ENCODE data around the gene VIP. TPM values are rescaled to one million over a fixed set of nuclear protein-coding genes. Genes with fewer than 3 reads are reported as not detected.

The VIP gene
- polyA plus RNA-seq, 2 of the 4 experiments (the other 2 are of a cell fraction), result 0.31 TPM; not detected in 1

DNA sequence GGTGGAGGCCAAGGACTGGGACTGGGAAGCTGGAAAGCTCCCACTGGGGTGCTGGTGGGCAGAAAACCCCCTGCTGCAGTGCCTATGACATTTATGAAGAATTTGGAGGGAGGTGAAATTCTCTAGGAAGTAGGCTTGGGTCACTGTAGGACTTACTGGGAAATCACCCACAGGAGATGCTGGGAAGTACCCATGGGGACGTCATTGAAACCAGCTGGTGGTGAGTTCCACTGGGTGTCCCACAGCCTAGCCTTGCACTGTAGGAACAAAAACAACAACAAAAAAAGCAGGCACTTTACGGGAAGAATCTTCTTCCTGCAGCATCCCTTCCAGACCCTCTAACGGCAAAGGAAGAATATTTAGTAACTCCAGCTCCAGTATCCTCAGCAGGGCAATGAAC, 26.2 kb downstream of the VIP start:
- FAIRE-seq (no peak), DNase-seq (ENCODE audit: low read depth in 1 of 2, low spot score in 1 of 2) (no peak), ATAC-seq (no peak)
- Histone ChIP-seq H3K4me3 (no peak overlapping the region), H3K4me1 (no peaks in the 10 kb centered on the region), H3K4me2 (no peak overlapping the region), H3K9me3 (no peaks in the 10 kb centered on the region), H3K27ac (no peak overlapping the region)
- ChIA-PET CTCF (interaction anchor here (1.3 kb wide), 1 partner anchor 29 kb away, joined by 3 read pairs; no protein-coding TSS in a partner anchor), POLR2A (no interaction called here)
- TF ChIP-seq CEBPB (IDR thresholded peaks at IDR 0.05) (no peak), HEYL (CRISPR knock-in tag; IDR thresholded peaks at IDR 0.05) (no peak), RARB (CRISPR knock-in tag; IDR thresholded peaks at IDR 0.05) (no peak), CHD4 (IDR thresholded peaks at IDR 0.05; ENCODE audit: borderline replicate concordance) (no peak), HDAC2 (IDR thresholded peaks at IDR 0.05) (no peak), HOXB13 (CRISPR knock-in tag; IDR thresholded peaks at IDR 0.05; ENCODE audit: low read depth) (no peak), NR3C1 (IDR thresholded peaks at IDR 0.05) (no peak), PHF8 (IDR thresholded peaks at IDR 0.05; ENCODE audit: borderline replicate concordance, low read depth) (no peak), CHD2 (IDR thresholded peaks at IDR 0.05; ENCODE audit: low read length, partially characterized antibody) (no peak)
- TF ChIP-seq, protein P1, sequence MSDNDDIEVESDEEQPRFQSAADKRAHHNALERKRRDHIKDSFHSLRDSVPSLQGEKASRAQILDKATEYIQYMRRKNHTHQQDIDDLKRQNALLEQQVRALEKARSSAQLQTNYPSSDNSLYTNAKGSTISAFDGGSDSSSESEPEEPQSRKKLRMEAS (IDR thresholded peaks at IDR 0.05), result no peak
- TF ChIP-seq, protein P2, sequence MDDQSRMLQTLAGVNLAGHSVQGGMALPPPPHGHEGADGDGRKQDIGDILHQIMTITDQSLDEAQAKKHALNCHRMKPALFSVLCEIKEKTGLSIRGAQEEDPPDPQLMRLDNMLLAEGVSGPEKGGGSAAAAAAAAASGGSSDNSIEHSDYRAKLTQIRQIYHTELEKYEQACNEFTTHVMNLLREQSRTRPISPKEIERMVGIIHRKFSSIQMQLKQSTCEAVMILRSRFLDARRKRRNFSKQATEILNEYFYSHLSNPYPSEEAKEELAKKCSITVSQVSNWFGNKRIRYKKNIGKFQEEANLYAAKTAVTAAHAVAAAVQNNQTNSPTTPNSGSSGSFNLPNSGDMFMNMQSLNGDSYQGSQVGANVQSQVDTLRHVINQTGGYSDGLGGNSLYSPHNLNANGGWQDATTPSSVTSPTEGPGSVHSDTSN (IDR thresholded peaks at IDR 0.05), result no peak
- 57% methylated on average over 3 of the region's 3 CpGs for whole genome bisulfite sequencing (ENCODE audit: missing lambda C conversion rate)

DNA sequence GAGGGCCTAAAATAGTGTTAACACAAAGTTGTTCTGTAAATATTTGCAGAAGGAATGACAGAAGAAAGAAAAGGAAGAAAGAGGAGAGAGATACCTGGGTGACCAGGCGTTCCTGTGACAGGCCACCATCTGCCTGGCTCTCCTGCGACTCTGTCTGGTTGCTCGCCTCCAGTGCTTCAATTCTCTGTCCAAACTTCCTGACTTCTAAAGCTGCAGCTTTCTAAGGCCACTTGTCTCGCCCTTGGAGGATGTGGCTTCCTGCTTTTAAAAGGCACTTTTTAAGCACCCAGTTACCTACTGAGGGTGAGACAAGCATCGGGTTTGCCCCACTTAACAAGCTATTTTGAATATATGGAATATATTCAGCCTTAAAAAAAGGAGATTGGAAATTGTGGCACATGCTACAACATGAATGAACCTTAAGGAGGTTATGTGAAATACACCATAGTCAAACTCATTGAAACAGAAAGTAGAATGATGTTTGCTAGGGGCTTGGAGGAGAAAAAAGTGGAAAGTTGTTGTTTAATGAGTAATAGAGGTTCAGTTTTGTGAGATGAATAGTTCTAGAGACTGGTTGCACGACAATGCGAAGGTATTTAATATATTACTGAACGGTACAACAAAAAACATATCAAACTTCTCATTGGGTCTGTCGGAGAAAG, 32.8 kb downstream of the VIP start:
- no peak overlapping the region for H3K4me2 ChIP-seq
- ChIA-PET CTCF (interaction anchor here (1.0 kb wide), 1 partner anchor 12 kb away, joined by 3 read pairs; no protein-coding TSS in a partner anchor), POLR2A (no interaction called here)
- H3K9me3 ChIP-seq, result no peaks in the 10 kb centered on the region
- FAIRE-seq, result no peak
- no peak overlapping the region for H3K27ac ChIP-seq
- no peak for TF ChIP-seq HDAC2 (IDR thresholded peaks at IDR 0.05)
- TF ChIP-seq EHF (CRISPR knock-in tag; IDR thresholded peaks at IDR 0.05), result no peak
- TF ChIP-seq NR3C1 (IDR thresholded peaks at IDR 0.05), result no peak
- no peak for TF ChIP-seq POLR2AphosphoS2 (conservative IDR thresholded peaks at IDR 0.05; ENCODE audit: low read length)
- ATAC-seq, result no peak
- no peaks in the 10 kb centered on the region for H3K4me1 ChIP-seq
- no peak for DNase-seq (ENCODE audit: low read depth in 1 of 2, low spot score in 1 of 2)
- WGBS (ENCODE audit: missing lambda C conversion rate), result 47% methylated on average over 9 of the region's 9 CpGs
- no peak overlapping the region for H3K4me3 ChIP-seq

DNA sequence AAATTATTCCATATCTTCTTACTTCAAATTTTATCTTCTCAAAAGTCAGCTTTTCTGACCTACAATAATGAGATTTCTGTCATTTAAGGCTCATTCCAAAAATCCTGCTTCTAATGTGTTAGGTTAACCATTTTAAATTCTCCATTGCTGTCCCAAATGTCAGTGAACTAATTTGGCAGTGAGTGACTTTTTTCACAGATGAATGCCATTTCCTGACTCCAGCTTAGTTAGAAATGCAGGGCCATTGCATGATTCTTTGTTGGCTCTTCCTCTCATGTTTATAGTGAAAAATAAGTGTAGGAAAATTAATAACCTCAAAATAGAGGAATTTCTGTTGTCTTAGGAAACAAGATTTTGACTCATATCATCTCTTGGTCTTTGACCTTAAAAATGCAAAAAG, 44.1 kb downstream of the VIP start:
- ChIA-PET CTCF (interaction anchor here (1.5 kb wide), 1 partner anchor 11 kb away, joined by 3 read pairs; no protein-coding TSS in a partner anchor), POLR2A (no interaction called here)
- FAIRE-seq (no peak), ATAC-seq (no peak), DNase-seq (ENCODE audit: low read depth in 1 of 2, low spot score in 1 of 2) (no peak)
- Histone ChIP-seq H3K4me2 (no peak overlapping the region), H3K4me3 (no peak overlapping the region), H3K9me3 (no peaks in the 10 kb centered on the region), H3K4me1 (no peaks in the 10 kb centered on the region), H3K27ac (no peak overlapping the region)
- TF ChIP-seq, protein P3, sequence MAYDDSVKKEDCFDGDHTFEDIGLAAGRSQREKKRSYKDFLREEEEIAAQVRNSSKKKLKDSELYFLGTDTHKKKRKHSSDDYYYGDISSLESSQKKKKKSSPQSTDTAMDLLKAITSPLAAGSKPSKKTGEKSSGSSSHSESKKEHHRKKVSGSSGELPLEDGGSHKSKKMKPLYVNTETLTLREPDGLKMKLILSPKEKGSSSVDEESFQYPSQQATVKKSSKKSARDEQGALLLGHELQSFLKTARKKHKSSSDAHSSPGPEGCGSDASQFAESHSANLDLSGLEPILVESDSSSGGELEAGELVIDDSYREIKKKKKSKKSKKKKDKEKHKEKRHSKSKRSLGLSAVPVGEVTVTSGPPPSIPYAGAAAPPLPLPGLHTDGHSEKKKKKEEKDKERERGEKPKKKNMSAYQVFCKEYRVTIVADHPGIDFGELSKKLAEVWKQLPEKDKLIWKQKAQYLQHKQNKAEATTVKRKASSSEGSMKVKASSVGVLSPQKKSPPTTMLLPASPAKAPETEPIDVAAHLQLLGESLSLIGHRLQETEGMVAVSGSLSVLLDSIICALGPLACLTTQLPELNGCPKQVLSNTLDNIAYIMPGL (CRISPR knock-in tag; IDR thresholded peaks at IDR 0.05; ENCODE audit: borderline replicate concordance), result no peak
- no peak for TF ChIP-seq JUN (IDR thresholded peaks at IDR 0.05)
- TF ChIP-seq RCOR1 (IDR thresholded peaks at IDR 0.05; ENCODE audit: low read depth, low read length), result no peak
- TF ChIP-seq TFCP2L1 (CRISPR knock-in tag; IDR thresholded peaks at IDR 0.05), result no peak
- TF ChIP-seq CBX2 (IDR thresholded peaks at IDR 0.05; ENCODE audit: borderline replicate concordance, low read depth), result no peak
- TF ChIP-seq KDM1A (IDR thresholded peaks at IDR 0.05; ENCODE audit: low read depth), result no peak
- TF ChIP-seq, protein P1 (IDR thresholded peaks at IDR 0.05), result no peak
